Esophagus squamous epithelium (tissue), 4 donors: ENCODE results near the gene FHIP1B.

Experiments used
- CTCF ChIP-seq, 6 experiments: fragments of 450-650 bp in 4 of 6; fragments of 200-600 bp in 2 of 6; sonication (generic) in 2 of 6; IDR thresholded peaks; one replicate each; pipeline ENCODE4 v1.5.1; 2016 to 2019; ENCODE audit warnings: antibody characterized with exemption in 6 of 6, mild to moderate bottlenecking in 4 of 6, moderate library complexity in 4 of 6
- POLR2A ChIP-seq, 4 donors: fragments of 450-650 bp; IDR thresholded peaks; one replicate each; pipeline ENCODE4 v1.6.1; 2017; ENCODE audit warnings: antibody characterized with exemption in 4 of 4, mild to moderate bottlenecking in 4 of 4, moderate library complexity in 3 of 4

GRCh38 chr11:6216501-6216900 lies 17.9 kb downstream of the FHIP1B start:
- TF ChIP-seq POLR2A (IDR thresholded peaks at IDR 0.05) (no peak), CTCF (IDR thresholded peaks at IDR 0.05) (no peak)
